ENCODE measurements around the gene CD101. TPM values are rescaled to one million over a fixed set of nuclear protein-coding genes. Genes with fewer than 3 reads are reported as not detected.

Gene CD101
- total RNA-seq, 1 donor from 2014 or later, result 1.4 TPM

GRCh38 chr1:117030271-117030877 lies 28.8 kb downstream of the CD101 start:
- DNase-seq (ENCODE audit: low spot score), result no peak
- Mint-ChIP-seq H3K36me3 (ENCODE audit: low read depth) (no peaks in the 10 kb centered on the region), H3K27me3 (ENCODE audit: low read depth) (no peaks in the 10 kb centered on the region), H3K4me1 (ENCODE audit: low read depth) (peaks cover 15% of the 10 kb centered on the region), H3K9me3 (ENCODE audit: low read depth) (no peaks in the 10 kb centered on the region), H3K4me3 (ENCODE audit: unreplicated experiment) (no peak overlapping the region), H3K27ac (ENCODE audit: unreplicated experiment) (no peak overlapping the region)
- TF ChIP-seq CTCF (IDR thresholded peaks at IDR 0.05), result no peak

GRCh38 chr1:117032266-117032665 lies 30.7 kb downstream of the CD101 start:
- Mint-ChIP-seq H3K36me3 (ENCODE audit: low read depth) (no peaks in the 10 kb centered on the region), H3K9me3 (ENCODE audit: low read depth) (no peaks in the 10 kb centered on the region), H3K27me3 (ENCODE audit: low read depth) (no peaks in the 10 kb centered on the region), H3K4me3 (ENCODE audit: unreplicated experiment) (no peak overlapping the region), H3K27ac (ENCODE audit: unreplicated experiment) (no peak overlapping the region), H3K4me1 (ENCODE audit: low read depth) (no peaks in the 10 kb centered on the region)
- no peak for DNase-seq (ENCODE audit: low spot score)
- TF ChIP-seq CTCF (IDR thresholded peaks at IDR 0.05), result no peak

GRCh38 chr1:117032681-117033539 lies 31.4 kb downstream of the CD101 start:
- no peak for TF ChIP-seq CTCF (IDR thresholded peaks at IDR 0.05)
- peaks cover 3% of the 10 kb centered on the region for H3K4me1 Mint-ChIP-seq (ENCODE audit: low read depth)
- H3K4me3 Mint-ChIP-seq (ENCODE audit: unreplicated experiment), result no peak overlapping the region
- H3K36me3 Mint-ChIP-seq (ENCODE audit: low read depth), result no peaks in the 10 kb centered on the region
- no peaks in the 10 kb centered on the region for H3K27me3 Mint-ChIP-seq (ENCODE audit: low read depth)
- no peak overlapping the region for H3K27ac Mint-ChIP-seq (ENCODE audit: unreplicated experiment)
- DNase-seq (ENCODE audit: low spot score), result no peak
- H3K9me3 Mint-ChIP-seq (ENCODE audit: low read depth), result no peaks in the 10 kb centered on the region

- H3K27me3 Mint-ChIP-seq (ENCODE audit: low read depth), result no peaks in the 10 kb centered on the region
- DNase-seq (ENCODE audit: low spot score), result no peak
- no peak overlapping the region for H3K27ac Mint-ChIP-seq (ENCODE audit: unreplicated experiment)
- H3K4me1 Mint-ChIP-seq (ENCODE audit: low read depth), result peaks cover 3% of the 10 kb centered on the region
- H3K36me3 Mint-ChIP-seq (ENCODE audit: low read depth), result no peaks in the 10 kb centered on the region
- TF ChIP-seq CTCF (IDR thresholded peaks at IDR 0.05), result no peak
- no peak overlapping the region for H3K4me3 Mint-ChIP-seq (ENCODE audit: unreplicated experiment)
- H3K9me3 Mint-ChIP-seq (ENCODE audit: low read depth), result no peaks in the 10 kb centered on the region
These were observed 32.2 kb downstream of the CD101 start for GRCh38 chr1:117033772-117034171.

GRCh38 chr1:117034791-117035290 lies 33.3 kb downstream of the CD101 start:
- TF ChIP-seq CTCF (IDR thresholded peaks at IDR 0.05), result no peak
- no peak for DNase-seq (ENCODE audit: low spot score)
- Mint-ChIP-seq H3K9me3 (ENCODE audit: low read depth) (no peaks in the 10 kb centered on the region), H3K4me1 (ENCODE audit: low read depth) (peaks cover 3% of the 10 kb centered on the region), H3K27me3 (ENCODE audit: low read depth) (no peaks in the 10 kb centered on the region), H3K36me3 (ENCODE audit: low read depth) (peaks cover 3% of the 10 kb centered on the region), H3K27ac (ENCODE audit: unreplicated experiment) (no peak overlapping the region), H3K4me3 (ENCODE audit: unreplicated experiment) (no peak overlapping the region)
